NCI-H2107 (cell line): ENCODE measurements around the gene ACOD1.
"Not testable (repeated sequence)": the region's sequence is repeated elsewhere in the genome, so short reads cannot be mapped to it uniquely, and the experiment has no call there.

ENCODE experiments used
- DNase-seq: peaks from one replicate; lab custom pipeline; 2025; lab: John Stamatoyannopoulos, UW

ACOD1 gene

GRCh38 chr13:76953968-76954367 lies 5.7 kb downstream of the ACOD1 start:
- DNase-seq, result no peak

DNA sequence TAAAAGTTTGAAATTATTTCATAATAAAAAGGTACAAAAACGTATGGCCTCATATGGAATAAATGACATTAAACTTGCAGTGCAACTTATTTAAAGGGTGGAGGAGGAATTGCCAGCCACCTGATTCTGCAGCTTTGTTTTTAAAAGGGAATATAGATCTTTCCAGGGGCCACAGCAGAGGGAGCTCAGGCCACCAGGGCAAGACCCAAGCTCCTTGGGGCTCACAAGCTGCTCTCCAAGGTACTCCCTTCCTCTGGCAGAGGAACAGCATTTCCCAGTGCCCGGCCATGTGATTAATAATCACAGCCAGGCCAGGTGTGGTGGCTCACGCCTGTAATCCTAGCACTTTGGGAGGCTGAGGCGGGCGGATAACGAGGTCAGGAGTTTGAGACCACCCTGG lies 6.2 kb downstream of the ACOD1 start:
- DNase-seq, result no peak

DNA sequence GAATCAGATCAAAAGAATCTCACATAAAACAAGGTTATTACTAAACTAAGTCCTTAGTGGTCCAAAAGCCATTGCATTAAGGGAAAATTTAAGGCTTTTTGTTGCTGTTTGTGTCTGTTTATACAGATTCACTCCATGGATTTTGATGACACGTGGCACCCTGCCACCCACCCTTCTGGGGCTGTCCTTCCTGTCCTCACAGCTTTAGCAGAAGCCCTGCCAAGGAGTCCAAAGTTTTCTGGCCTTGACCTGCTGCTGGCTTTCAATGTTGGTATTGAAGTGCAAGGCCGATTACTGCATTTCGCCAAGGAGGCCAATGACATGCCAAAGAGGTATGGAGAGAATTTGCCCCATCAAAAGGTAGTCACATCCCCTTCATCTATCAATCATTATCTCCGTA lies 6.9 kb downstream of the ACOD1 start:
- DNase-seq, result no peak

- DNase-seq, result no peak
Observed at GRCh38 chr13:76955661-76956060, 7.3 kb downstream of the ACOD1 start.

DNA sequence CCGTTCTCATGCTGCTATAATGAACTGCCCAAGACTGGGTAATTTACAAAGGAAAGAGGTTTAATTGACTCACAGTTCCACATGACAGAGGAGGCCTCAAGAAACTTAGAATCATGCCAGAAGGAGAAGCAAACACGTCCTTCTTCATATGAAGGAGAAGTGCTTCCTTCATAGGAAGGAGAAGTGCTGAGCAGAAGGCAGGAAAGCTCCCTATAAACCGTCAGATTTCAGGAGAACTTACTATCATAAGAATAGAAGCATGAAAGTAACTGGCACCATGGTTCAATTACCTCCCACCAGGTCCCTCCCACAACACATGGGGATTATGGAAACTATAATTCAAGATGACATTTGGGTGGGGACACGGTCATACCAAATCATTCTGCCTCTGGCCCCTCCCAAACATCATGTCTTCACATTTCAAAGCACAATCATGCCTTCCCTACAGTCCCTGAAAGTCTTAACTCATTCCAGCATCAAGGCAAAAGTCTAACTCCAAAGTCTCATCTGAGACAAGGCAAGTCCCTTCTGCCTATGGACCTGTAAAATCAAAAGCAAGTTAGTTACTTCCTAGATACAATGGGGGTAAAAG lies 10.6 kb downstream of the ACOD1 start:
- no peak for DNase-seq

DNA sequence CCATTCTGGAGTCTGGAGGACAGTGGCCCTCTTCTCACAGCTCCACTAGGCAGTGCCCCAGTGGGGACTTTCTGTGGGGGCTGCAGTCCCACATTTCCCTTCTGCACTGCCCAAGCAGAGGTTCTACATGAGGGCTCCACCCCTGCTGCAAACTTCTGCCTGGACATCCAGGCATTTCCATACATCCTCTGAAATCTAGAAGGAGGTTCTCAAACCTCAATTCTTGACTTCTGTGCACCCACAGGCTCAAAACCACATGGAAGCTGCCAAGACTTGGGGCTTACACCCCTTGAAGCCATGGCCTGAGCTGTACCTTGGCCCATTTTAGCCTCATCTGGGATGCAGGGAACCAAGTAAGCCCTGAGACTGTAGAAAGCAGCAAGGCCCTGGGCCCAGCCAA lies 11.4 kb downstream of the ACOD1 start:
- not testable (repeated sequence) for DNase-seq

DNA sequence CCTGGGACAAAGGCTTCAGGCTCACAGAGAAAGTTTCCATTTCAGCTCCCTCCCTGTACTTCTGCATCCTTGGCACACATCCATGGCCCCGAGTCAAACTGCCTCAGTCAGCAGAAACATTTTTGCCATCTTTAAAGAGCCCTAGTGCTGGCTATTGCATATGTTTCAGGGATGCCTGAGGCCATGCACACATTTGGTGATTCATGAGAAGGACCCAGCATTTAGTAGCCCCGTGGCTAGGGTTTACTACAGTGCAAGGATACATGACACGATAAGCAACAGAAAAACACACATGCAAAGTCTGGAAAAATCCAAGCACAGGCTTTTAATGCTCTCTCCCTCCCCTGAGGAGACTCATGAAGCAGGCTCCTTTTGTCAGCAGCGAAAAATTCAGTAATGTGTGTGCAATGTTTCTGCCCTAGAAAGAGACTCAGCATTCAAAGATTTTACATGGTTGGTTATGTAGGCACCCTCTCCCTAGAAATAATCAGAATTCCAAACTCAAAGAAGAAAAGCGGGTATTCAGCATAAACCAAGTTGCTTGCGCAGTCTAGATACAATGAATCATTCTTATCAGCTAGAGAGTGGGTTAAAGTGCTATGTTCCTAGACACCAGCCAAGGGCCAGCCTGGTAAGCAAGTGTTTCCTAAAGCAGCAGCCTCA lies 17.6 kb downstream of the ACOD1 start:
- DNase-seq, result no peak

DNA sequence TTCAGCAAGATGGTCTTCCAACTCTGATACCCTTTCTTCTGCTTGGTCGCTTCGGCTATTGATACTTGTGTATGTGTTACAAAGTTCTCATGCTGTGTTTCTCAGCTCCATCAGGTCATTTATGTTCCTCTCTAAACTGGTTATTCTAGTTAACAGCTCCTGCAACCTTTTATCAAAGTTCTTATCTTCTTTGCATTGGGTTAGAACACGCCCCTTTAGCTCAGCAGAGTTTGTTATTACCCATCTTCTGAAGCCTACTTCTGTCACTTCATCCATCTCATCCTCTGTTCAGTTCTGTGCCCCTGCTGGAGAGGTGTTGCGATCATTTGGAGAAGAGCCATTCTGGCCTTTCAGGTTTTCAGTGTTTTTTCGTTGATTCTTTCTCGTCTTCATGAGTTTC lies 18.7 kb downstream of the ACOD1 start:
- DNase-seq, result no peak

DNA sequence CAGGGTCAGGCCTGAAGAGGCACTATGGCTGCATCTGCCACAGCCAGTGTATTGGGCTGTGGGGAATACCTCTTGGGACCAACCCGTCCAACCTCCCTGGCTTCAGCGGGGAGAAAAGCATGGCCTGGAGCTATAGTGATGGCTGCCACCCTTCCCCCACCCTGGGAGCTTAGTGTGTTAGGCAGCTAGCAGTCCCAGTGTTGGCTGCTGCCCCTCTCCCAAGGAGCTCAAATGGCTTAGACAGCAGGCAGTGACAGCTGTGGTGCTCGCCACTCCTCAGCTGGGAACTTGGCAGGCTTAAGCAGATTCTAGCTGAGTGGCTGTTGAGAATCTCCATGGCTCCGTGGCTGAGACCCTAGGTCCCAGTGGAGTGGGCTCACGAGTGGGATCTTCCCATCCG lies 19.7 kb downstream of the ACOD1 start:
- DNase-seq, result no peak

- no peak for DNase-seq
Observed at GRCh38 chr13:76969488-76970365, 21.4 kb downstream of the ACOD1 start.

DNA sequence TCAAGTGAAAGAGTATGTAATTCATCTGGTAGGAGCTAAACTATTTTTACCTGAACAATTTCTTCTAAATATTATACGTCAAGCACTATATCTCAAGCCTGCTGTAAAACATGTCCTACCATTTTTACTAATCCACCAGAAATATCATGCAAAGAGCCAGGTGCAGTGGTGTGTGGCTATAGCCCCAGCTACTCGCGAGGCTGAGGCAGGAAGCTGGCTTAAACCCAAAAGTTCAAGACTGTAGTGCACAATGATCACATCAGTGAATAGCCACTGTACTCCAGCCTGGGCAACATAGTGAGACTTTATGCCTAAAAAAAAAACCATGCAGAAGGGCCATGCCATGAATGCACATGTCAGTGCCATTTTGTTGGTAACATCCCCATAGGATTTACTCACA lies 22.9 kb downstream of the ACOD1 start:
- no peak for DNase-seq

GRCh38 chr13:76971851-76972829 lies 23.8 kb downstream of the ACOD1 start:
- DNase-seq, result no peak

GRCh38 chr13:76973920-76974617 lies 25.8 kb downstream of the ACOD1 start:
- no peak for DNase-seq

DNA sequence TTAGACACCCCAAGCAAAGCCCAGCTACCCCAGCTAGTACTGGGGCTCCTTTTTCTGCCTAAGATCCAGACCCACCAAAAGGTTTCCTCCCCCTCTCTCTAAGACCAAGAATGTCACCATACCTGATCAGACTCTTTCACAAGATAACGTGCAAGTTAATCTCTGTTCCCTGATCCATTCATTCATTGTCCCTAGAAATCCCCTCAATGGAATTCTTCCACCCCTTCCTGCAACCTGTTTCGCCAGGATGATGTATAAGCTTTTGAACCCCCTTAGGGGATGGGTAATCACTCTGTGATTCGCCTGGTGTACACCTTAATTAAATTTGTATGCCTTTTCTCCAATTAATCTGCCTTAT lies 26.3 kb downstream of the ACOD1 start:
- no peak for DNase-seq

GRCh38 chr13:76975863-76976262 lies 27.6 kb downstream of the ACOD1 start:
- no peak for DNase-seq

GRCh38 chr13:76976490-76976889 lies 28.2 kb downstream of the ACOD1 start:
- DNase-seq, result no peak

GRCh38 chr13:76976929-76977328 lies 28.6 kb downstream of the ACOD1 start:
- DNase-seq, result no peak

DNA sequence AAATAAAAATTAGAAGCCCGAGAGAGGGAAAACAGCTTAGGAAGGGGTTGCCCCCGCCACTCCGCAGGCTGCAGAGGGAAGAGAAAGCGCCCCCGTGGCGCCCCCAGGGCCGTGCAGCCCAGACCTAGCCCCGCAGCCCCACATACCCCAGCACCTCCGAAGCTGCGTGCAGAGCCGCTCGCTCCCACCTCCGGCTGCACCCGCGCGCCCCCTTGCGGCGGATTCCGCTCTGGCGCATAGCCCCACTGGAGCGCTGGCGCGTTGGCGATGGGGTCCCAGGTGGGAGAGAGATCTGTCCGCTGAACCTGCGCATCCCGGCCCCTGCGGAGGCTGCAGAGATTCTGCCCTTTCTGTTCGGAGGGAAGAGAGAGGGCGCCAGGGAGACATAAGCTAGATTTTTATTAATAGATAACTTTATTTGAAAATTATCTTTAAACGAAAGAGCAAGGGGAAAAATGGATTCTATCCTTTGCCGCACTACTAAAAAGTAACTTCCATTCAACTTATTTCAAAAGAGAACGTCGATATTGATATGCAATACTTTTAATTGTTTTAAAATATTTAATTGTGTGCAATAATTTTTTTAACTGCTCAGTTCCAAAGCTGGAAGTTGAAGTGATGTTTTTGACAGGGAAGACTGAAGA lies 31.9 kb downstream of the ACOD1 start:
- peak; percentile 16 for DNase-seq

DNA sequence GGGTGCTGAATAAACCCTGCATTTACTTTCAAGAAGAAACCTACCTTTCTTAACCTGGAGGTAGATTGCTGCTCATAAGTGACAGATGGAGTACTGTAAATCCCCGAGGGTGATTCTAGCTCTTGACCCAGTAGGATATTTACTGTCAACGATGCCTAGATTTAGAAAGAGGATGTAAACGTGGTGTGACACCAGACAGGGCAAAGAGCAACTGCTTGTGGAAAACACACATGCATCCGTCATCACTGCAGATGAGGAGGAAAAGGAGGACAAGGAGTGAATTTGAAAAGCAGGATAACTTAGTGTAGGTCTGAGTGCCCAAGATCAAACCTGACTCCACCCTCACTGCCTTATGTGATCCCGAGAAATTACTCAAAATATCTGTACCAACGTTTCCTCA lies 33.8 kb downstream of the ACOD1 start:
- DNase-seq, result no peak

DNA sequence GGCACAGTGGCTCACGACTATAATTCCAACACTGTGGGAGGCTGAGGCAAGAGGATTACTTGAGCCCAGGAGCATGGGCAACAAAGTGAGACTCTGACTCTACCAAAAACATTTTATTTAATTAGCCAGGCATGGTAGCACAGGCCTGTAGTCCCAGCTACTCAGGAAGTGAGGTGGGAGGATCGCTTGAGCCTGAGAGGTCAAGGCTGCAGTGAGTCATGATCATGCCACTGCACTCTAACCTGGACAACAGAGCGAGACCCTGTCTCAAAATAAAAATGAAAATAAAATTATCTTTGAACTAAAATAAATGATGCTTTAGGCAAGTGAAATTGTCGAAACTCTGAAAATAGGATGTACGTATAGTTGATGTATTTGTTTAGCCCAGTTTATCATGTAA lies 35.4 kb downstream of the ACOD1 start:
- DNase-seq, result no peak

DNA sequence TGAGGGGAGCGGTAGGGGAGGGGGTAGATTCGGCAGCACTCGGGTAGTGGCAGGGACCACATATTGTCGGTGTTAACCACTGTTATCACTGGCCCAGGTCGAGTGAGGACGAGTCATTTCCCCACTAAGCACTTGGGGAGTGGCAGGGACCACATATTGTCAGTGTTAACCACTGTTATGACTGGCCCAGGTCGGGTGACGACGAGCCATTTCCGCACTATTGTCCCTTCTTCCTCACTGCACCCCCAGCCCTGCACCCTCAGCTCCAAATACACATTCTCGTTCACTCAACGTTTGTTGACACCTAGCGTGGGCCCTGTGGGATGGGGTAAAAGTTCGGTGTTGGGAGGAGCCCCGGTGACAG lies 43.1 kb downstream of the ACOD1 start:
- no peak for DNase-seq
